WI38 (cell line): Measurements from ENCODE around the gene ARHGAP24.

Experiments
- H3K4me3 ChIP-seq: 2 replicates; pipeline ENCODE4 v1.5.1; 2011; ENCODE audit warnings: low read depth, mild to moderate bottlenecking, control low read depth, low read length
- CTCF ChIP-seq: IDR thresholded peaks from 2 replicates; pipeline ENCODE4 v1.5.1; 2012; ENCODE audit warnings: low read depth, mild to moderate bottlenecking, control low read depth, low read length

ARHGAP24 gene

DNA sequence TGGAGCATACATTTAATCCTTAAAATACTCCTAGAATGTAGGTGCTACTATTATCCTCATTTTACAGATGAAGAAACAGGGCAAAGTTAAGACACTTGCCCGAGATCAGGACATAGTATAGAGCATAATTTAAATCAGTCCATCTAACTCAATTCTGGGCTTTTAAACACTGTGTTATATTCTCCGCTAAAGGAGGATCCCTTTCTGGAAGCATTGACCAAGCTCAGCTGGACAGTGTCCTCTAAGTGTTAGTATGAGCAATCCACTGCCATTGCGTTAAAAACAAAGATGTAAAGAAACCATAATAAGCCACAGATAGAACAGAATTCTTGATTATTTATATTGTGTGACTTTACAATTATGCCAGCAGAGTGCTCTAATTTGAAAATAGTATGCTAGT, 207.0 kb downstream of the ARHGAP24 start:
- TF ChIP-seq CTCF, result no peak

DNA sequence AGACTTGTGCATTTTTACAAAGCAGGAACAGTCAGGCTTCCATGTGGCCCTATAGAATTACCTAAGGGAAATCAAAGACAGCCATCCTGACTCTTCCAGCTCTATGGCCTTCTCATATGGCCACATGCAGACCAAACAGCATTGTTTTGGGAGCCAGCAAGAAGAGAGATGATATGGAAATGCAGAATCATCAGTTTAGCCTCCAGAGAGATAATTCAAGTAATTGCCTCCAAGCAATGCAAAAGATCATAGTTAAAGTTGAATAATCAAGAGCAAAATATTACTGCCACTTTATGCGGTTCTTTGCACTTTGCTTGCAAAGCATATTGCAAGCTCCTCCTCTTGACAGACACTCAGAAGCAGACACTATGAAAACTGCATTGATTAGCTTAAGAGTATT, 207.4 kb downstream of the ARHGAP24 start:
- no peak overlapping the region for H3K4me3 ChIP-seq
- TF ChIP-seq CTCF, result no peak

More for the DNA sequence above, 207.0 kb downstream of the ARHGAP24 start:
- H3K4me3 ChIP-seq, result no peak overlapping the region

- no peak for TF ChIP-seq CTCF
- no peak overlapping the region for H3K4me3 ChIP-seq
Observed at GRCh38 chr4:85684676-85685075, 209.7 kb downstream of the ARHGAP24 start.

- TF ChIP-seq CTCF, result no peak
- H3K4me3 ChIP-seq, result no peak overlapping the region
Observed at GRCh38 chr4:85686398-85686797, 211.4 kb downstream of the ARHGAP24 start.

- TF ChIP-seq CTCF, result no peak
- H3K4me3 ChIP-seq, result no peak overlapping the region
Observed at GRCh38 chr4:85688055-85688740, 213.2 kb downstream of the ARHGAP24 start.

- no peak overlapping the region for H3K4me3 ChIP-seq
- TF ChIP-seq CTCF, result no peak
Observed at GRCh38 chr4:85696661-85697060, 221.7 kb downstream of the ARHGAP24 start.

- no peak for TF ChIP-seq CTCF
- H3K4me3 ChIP-seq, result no peak overlapping the region
Observed at GRCh38 chr4:85697854-85698253, 222.9 kb downstream of the ARHGAP24 start.
